SIG-M5 (cell line): Measurements from ENCODE around the gene NEBL.
"Not testable (repeated sequence)": the region's sequence is repeated elsewhere in the genome, so short reads cannot be mapped to it uniquely, and the experiment has no call there.

ENCODE experiments used
- DNase-seq: peaks from one replicate; lab custom pipeline; 2025; lab: John Stamatoyannopoulos, UW

Gene NEBL

GRCh38 chr10:20897146-20897825 lies at the start of gene NEBL:
Gene NEBL, minus strand, starts transcription at chr10:20897311. Its CDS starts 106 bp downstream, at chr10:20897205.
- no peak for DNase-seq

- DNase-seq = no peak
Observed at GRCh38 chr10:20945546-20946332, 48.6 kb upstream of the NEBL start.

- DNase-seq = no peak
Observed at GRCh38 chr10:20944789-20945502, 47.8 kb upstream of the NEBL start.

- DNase-seq = not testable (repeated sequence)
Observed at GRCh38 chr10:20939414-20939813, 42.3 kb upstream of the NEBL start.

- DNase-seq = no peak
Observed at GRCh38 chr10:20936396-20936795, 39.3 kb upstream of the NEBL start.

- DNase-seq = no peak
Observed at GRCh38 chr10:20935931-20936330, 38.8 kb upstream of the NEBL start.

- DNase-seq = no peak
Observed at GRCh38 chr10:20935301-20935700, 38.2 kb upstream of the NEBL start.

- DNase-seq = no peak
Observed at GRCh38 chr10:20933705-20934104, 36.6 kb upstream of the NEBL start.

GRCh38 chr10:20932606-20933126 lies 35.6 kb upstream of the NEBL start:
- no peak for DNase-seq

GRCh38 chr10:20931156-20931795 lies 34.2 kb upstream of the NEBL start:
- DNase-seq = no peak

- DNase-seq = no peak
Observed at GRCh38 chr10:20927456-20927855, 30.3 kb upstream of the NEBL start.

- no peak for DNase-seq
Observed at GRCh38 chr10:20922451-20922850, 25.3 kb upstream of the NEBL start.

GRCh38 chr10:20922033-20922432 lies 24.9 kb upstream of the NEBL start:
- no peak for DNase-seq

- no peak for DNase-seq
Observed at GRCh38 chr10:20920061-20920460, 22.9 kb upstream of the NEBL start.

- DNase-seq = no peak
Observed at GRCh38 chr10:20919481-20919880, 22.4 kb upstream of the NEBL start.

- no peak for DNase-seq
Observed at GRCh38 chr10:20916976-20917375, 19.9 kb upstream of the NEBL start.

- no peak for DNase-seq
Observed at GRCh38 chr10:20912969-20913368, 15.9 kb upstream of the NEBL start.

- no peak for DNase-seq
Observed at GRCh38 chr10:20911626-20912025, 14.5 kb upstream of the NEBL start.

GRCh38 chr10:20909801-20910200 lies 12.7 kb upstream of the NEBL start:
- DNase-seq = no peak

- no peak for DNase-seq
Observed at GRCh38 chr10:20908391-20908790, 11.3 kb upstream of the NEBL start.

GRCh38 chr10:20903635-20904390 lies 6.7 kb upstream of the NEBL start:
- DNase-seq = no peak
